Peyer's patch (tissue), 4 donors: ENCODE results near the gene RAB2B. TPM values are rescaled to one million over a fixed set of nuclear protein-coding genes. Genes with fewer than 3 reads are reported as not detected.
A peak's percentile ranks its signal among the peaks of the same experiment; 100 is the strongest.
"Not testable (repeated sequence)": the region's sequence is repeated elsewhere in the genome, so short reads cannot be mapped to it uniquely, and the experiment has no call there.

Experiments
- DNase-seq, 3 donors: peaks; one replicate each; pipeline ENCODE4 v3.0.0-alpha.2; 2017 to 2019
- H3K27ac ChIP-seq, 4 donors: fragments of 200-600 bp; sonication (generic); one replicate each; pipeline ENCODE4 v1.5.1; 2016 to 2019
- H3K27me3 ChIP-seq, 2 donors: fragments of 200-600 bp; sonication (generic); one replicate each; pipeline ENCODE4 v1.5.1; 2019
- H3K36me3 ChIP-seq, 3 donors: fragments of 200-600 bp; sonication (generic); one replicate each; pipeline ENCODE4 v1.5.1; 2016 to 2019
- H3K4me1 ChIP-seq, 4 donors: fragments of 200-600 bp; sonication (generic); one replicate each; pipeline ENCODE4 v1.5.1; 2016 to 2019
- H3K4me3 ChIP-seq, 4 donors: fragments of 200-600 bp; sonication (generic); 1 replicate in 3 of 4; 2 replicates in 1 of 4; pipeline ENCODE4 v1.5.1; 2016 to 2019; ENCODE audit warnings: mild to moderate bottlenecking in 1 of 4
- H3K9me3 ChIP-seq, 4 donors: fragments of 200-600 bp; sonication (generic); one replicate each; pipeline ENCODE4 v1.5.1; 2016 to 2019; ENCODE audit warnings: mild to moderate bottlenecking in 1 of 4
- POLR2A ChIP-seq, 2 donors: fragments of 450-650 bp; IDR thresholded peaks; one replicate each; pipeline ENCODE4 v1.5.1; 2017; ENCODE audit warnings: antibody characterized with exemption in 2 of 2, mild to moderate bottlenecking in 2 of 2, moderate library complexity in 2 of 2
- total RNA-seq, 4 donors: library from RNA; depleted of rRNA; stranded (reverse); fragments of >200 nt; gene quantifications; one replicate each; pipeline ENCODE4 v1.1.0, GENCODE V29; 2016
- TF ChIP-seq, protein P1 (sequence below), 6 experiments: fragments of 450-650 bp in 4 of 6; fragments of 200-600 bp in 2 of 6; sonication (generic) in 1 of 6; IDR thresholded peaks; one replicate each; pipeline ENCODE4 v1.5.1; 2017 to 2019; ENCODE audit warnings: antibody characterized with exemption in 6 of 6, mild to moderate bottlenecking in 3 of 6, moderate library complexity in 1 of 6

Gene RAB2B
- total RNA-seq, 4 donors from 2014 or later: 7.4 to 22.4 (median 20.8) TPM

DNA sequence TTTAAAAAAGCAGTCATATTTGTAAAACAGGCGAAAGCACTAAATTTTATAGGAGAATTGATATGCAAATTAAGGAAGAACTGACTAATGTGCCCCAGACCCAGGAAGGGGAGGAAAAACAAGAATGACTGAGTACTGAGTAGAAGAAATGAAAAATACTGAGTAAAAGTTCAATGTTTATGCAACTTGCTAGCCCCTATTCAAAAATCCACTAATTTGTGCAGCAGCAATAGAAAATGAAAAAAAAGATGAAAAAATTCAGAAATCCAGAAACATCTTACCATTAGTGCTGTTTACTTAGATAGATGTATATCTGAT is 26.9 kb downstream of the RAB2B start:
- Histone ChIP-seq H3K27ac (no peak overlapping the region), H3K4me1 (peaks cover 0 to 14% (median 4%) of the 10 kb centered on the region in 4 donors), H3K4me3 (no peak overlapping the region), H3K9me3 (no peaks in the 10 kb centered on the region), H3K36me3 (no peaks in the 10 kb centered on the region), H3K27me3 (no peaks in the 10 kb centered on the region)
- TF ChIP-seq, protein P1, sequence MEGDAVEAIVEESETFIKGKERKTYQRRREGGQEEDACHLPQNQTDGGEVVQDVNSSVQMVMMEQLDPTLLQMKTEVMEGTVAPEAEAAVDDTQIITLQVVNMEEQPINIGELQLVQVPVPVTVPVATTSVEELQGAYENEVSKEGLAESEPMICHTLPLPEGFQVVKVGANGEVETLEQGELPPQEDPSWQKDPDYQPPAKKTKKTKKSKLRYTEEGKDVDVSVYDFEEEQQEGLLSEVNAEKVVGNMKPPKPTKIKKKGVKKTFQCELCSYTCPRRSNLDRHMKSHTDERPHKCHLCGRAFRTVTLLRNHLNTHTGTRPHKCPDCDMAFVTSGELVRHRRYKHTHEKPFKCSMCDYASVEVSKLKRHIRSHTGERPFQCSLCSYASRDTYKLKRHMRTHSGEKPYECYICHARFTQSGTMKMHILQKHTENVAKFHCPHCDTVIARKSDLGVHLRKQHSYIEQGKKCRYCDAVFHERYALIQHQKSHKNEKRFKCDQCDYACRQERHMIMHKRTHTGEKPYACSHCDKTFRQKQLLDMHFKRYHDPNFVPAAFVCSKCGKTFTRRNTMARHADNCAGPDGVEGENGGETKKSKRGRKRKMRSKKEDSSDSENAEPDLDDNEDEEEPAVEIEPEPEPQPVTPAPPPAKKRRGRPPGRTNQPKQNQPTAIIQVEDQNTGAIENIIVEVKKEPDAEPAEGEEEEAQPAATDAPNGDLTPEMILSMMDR (IDR thresholded peaks at IDR 0.05): no peak
- TF ChIP-seq POLR2A (IDR thresholded peaks at IDR 0.05): no peak
- DNase-seq: no peak

DNA sequence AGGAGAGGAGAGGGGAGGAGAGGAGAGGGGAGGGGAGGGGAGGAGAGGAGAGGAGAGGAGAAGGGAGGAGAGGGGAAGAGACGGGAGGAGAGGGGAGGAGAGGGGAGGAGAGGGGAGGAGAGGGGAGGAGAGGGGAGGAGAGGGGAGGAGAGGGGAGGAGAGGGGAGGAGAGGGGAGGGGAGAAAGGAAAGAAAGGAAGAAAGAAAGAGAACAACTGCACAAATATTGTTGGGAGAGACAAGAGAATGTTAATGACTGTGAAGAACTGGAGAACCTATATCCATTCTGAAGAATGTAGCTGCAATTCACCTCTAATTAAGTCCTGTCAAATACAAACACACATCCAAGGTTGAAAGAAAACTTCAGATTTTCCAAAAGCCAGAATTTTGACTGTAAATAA is 34.1 kb downstream of the RAB2B start:
- H3K36me3 ChIP-seq, H3K4me3 ChIP-seq, DNase-seq, H3K4me1 ChIP-seq, H3K27ac ChIP-seq, H3K9me3 ChIP-seq, H3K27me3 ChIP-seq: not testable (repeated sequence)

DNA sequence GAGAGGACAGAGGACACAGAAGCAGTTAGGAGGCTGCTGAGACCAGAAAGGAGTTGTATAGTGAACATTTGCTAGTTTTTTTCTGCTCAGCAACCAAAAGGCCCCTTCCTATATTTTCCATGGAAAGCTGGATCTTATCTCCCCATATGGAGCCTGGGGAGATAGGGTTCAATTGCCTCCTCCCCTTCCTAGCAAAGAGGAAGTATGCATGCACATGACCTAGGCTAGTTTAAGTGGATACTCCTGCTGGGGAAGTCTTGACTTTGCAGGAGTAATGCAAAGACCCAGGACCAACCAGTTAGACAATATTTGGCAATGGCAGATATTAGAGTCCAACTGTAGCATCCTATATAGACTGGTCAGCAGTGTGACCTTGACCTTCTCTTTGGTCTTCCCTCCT is 35.9 kb downstream of the RAB2B start:
- TF ChIP-seq POLR2A (IDR thresholded peaks at IDR 0.05): no peak
- TF ChIP-seq, protein P1 (IDR thresholded peaks at IDR 0.05): no peak
- H3K36me3 ChIP-seq: no peaks in the 10 kb centered on the region
- H3K27ac ChIP-seq: no peak overlapping the region
- H3K9me3 ChIP-seq: no peaks in the 10 kb centered on the region
- no peak for DNase-seq
- no peaks in the 10 kb centered on the region for H3K27me3 ChIP-seq
- peaks cover 0 to 13% (median under 1%) of the 10 kb centered on the region in 4 donors for H3K4me1 ChIP-seq
- H3K4me3 ChIP-seq: no peak overlapping the region

DNA sequence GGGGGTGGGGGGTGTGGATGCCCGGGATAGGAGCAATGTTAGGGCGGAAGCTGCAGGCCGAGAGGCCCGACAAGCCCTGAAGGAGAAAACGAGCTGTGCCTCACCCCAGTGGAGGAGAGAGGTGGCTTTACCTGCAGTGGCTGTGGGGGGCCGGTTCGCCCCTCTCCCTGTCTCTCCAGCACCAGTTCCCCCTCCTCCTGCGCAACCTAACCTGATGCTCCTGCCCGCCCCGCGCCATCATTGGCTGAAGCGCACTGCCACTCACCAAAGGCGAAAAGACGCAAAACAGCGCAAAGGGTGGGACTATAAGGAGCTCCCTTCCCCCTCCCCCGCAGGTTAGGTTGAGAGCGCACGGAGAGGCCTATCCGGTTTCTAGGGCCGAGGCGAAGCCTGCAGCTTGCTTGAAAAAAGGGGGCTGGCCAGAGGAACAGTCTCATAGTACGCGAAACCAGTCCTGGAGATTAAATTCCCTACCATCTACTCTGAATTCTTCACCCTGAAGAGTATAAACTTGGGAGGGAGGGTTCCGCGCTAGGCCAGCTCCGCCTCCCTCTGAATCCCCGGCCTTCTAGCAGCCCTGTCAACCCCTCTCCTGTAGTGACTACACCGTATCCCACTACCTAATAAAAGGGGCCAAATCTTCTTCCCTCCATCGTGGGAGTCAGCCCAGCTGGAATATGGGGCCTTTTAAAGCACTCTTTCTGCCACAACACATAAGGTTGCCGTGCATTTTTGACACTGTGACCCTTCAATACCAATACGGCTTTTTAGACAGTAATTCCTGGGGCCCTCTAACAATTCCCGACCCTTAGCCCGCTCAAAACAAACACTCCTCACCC is 39.5 kb downstream of the RAB2B start:
- Histone ChIP-seq H3K4me3 (peak overlapping the region; percentile 63 to 99 (median 90)), H3K27ac (peak overlapping the region; percentile 76 to 93 (median 84)), H3K4me1 (peaks cover 0 to 18% (median 3%) of the 10 kb centered on the region in 4 donors), H3K27me3 (no peaks in the 10 kb centered on the region), H3K9me3 (no peaks in the 10 kb centered on the region), H3K36me3 (no peaks in the 10 kb centered on the region)
- peak; percentile 95 to 99 (median 98) for DNase-seq
- peak in 1 of 2 donors; percentile 67 for TF ChIP-seq POLR2A (IDR thresholded peaks at IDR 0.05)
- TF ChIP-seq, protein P1 (IDR thresholded peaks at IDR 0.05): no peak

DNA sequence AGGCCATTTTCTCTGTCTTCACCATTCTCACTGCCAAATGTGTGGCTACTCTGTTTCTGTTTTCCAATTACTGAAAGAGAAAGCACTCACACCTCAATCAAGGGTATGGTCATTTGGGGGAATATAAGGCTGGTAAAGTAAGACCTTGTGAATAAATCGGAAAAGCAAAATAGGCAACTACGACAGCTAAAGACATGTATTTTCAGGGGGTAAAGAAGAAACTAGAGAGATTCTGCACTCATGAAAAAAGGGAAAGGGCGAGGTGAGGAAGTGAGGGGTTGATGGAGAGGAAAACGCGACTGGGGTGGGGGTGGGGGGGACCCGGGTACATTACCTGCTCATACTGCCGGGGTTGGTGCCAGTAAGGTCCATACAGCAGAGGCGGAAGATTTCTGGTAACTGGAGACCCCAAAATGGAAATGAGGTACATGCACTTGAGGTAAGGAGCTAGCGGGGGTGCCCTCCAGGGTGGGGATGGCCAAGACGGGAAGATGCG is 40.1 kb downstream of the RAB2B start:
- Histone ChIP-seq H3K4me1 (peaks cover 0 to 18% (median 3%) of the 10 kb centered on the region in 4 donors), H3K36me3 (peaks cover 0 to 2% (median 0%) of the 10 kb centered on the region in 3 donors), H3K27ac (peak overlapping the region; percentile 76 to 93 (median 84)), H3K27me3 (no peaks in the 10 kb centered on the region), H3K4me3 (peak overlapping the region; percentile 63 to 99 (median 90)), H3K9me3 (no peaks in the 10 kb centered on the region)
- no peak for DNase-seq
- TF ChIP-seq POLR2A (IDR thresholded peaks at IDR 0.05): no peak
- TF ChIP-seq, protein P1 (IDR thresholded peaks at IDR 0.05): no peak

DNA sequence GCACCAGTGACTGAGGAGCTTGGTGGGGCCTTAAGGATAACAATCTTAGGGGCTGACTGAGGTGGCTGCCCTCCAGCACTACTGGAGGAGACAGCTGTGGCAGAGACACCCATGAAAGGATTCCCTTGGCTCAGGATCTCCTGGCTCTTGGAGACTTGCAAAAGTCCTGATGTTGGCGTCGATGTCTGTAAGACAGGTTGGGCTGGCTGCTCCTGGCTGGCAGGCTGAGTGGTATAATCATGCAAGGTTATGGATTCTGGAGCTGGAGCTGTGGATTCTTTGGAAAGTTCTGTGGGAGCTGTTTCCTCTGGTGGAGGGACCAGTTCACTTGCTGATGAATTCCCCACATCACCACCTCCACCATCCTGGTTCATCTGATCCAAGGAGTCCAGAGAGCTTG is 45.6 kb downstream of the RAB2B start:
- no peaks in the 10 kb centered on the region for H3K9me3 ChIP-seq
- no peak overlapping the region for H3K4me3 ChIP-seq
- H3K36me3 ChIP-seq: peaks cover 0 to 55% (median 4%) of the 10 kb centered on the region in 3 donors
- DNase-seq: no peak
- no peak overlapping the region for H3K27ac ChIP-seq
- no peak for TF ChIP-seq POLR2A (IDR thresholded peaks at IDR 0.05)
- TF ChIP-seq, protein P1 (IDR thresholded peaks at IDR 0.05): no peak
- no peaks in the 10 kb centered on the region for H3K27me3 ChIP-seq
- H3K4me1 ChIP-seq: peaks cover 0 to 8% (median 3%) of the 10 kb centered on the region in 4 donors
